GM12878 (cell line): ENCODE measurements around the gene CBX7. TPM values are rescaled to one million over a fixed set of nuclear protein-coding genes. Genes with fewer than 3 reads are reported as not detected.

Experiments used
- ATAC-seq: fragments of 200-7000 bp; cut with Tn5 transposase; 3 replicates; pipeline ENCODE4 v1.9.1; 2020; ENCODE audit warnings: mild to moderate bottlenecking, moderate library complexity
- BruUV-seq: library from RNA; stranded (reverse); fragments of 400-500 nt; replicated peaks from 2 replicates; lab custom pipeline; 2021; lab: Mats Ljungman, UMichigan
- CTCF ChIA-PET: fragments of 300-600 bp; sonication (Branson Sonifier 250); formaldehyde crosslinking; extraction: SDS; loops from one replicate; lab custom pipeline; 2021; ENCODE audit warnings: inconsistent platforms; lab: Yijun Ruan, JAX
- POLR2A ChIA-PET: fragments of 350-600 bp; formaldehyde crosslinking; extraction: SDS; loops from one replicate; lab custom pipeline; 2021; ENCODE audit warnings: inconsistent platforms; lab: Charles Lee
- RAD21 ChIA-PET: fragments of 300-600 bp; sonication (Branson Sonifier 250); formaldehyde crosslinking; loops from one replicate; lab custom pipeline; 2023; ENCODE audit warnings: antibody characterized with exemption; ENCODE audit not compliant: unreplicated experiment; lab: Charles Lee
- SMC1A ChIA-PET: fragments of 300-600 bp; sonication (Branson Sonifier 250); formaldehyde crosslinking; loops from one replicate; lab custom pipeline; 2023; ENCODE audit not compliant: unreplicated experiment, uncharacterized antibody; lab: Charles Lee
- DNase-seq: peaks from one replicate; pipeline ENCODE4 v3.0.0-alpha.2; 2011; ENCODE audit warnings: low read depth, low spot score
- FAIRE-seq: peaks from 3 replicates; lab custom pipeline; 2011; peaks lifted over from hg19 to GRCh38; lab: Jason Lieb, UNC
- H2AFZ ChIP-seq: 2 replicates; pipeline ENCODE4 v1.6.0; 2011; ENCODE audit warnings: low read depth, low read length, control low read depth; ENCODE audit not compliant: control insufficient read depth
- H3K27ac ChIP-seq: 2 replicates; pipeline ENCODE4 v1.5.1; 2011; ENCODE audit warnings: control low read depth; ENCODE audit not compliant: control insufficient read depth, insufficient read depth
- H3K27me3 ChIP-seq, 2 experiments: replicated peaks in 1 of 2; 2 replicates each; pipeline versions ENCODE4 v1.6.0 to v1.6.1; 2011; ENCODE audit warnings: low read length in 1 of 2; ENCODE audit not compliant: control insufficient read depth in 2 of 2, insufficient read depth in 2 of 2
- H3K36me3 ChIP-seq, 2 experiments: 2 replicates each; pipeline ENCODE4 v1.5.1; 2011; ENCODE audit warnings: low read length in 1 of 2; ENCODE audit not compliant: control insufficient read depth in 2 of 2, insufficient read depth in 2 of 2
- H3K4me1 ChIP-seq: 2 replicates; pipeline ENCODE4 v1.6.1; 2011; ENCODE audit warnings: mild to moderate bottlenecking, low read length, moderate library complexity, mixed read lengths; ENCODE audit not compliant: control insufficient read depth, insufficient read depth
- H3K4me2 ChIP-seq: 2 replicates; pipeline ENCODE4 v1.6.0; 2011; ENCODE audit warnings: control low read depth; ENCODE audit not compliant: control insufficient read depth, insufficient read depth
- H3K4me3 ChIP-seq: fragments of 200-600 bp; sonication (generic); 2 replicates; pipeline ENCODE4 v1.5.1; 2016
- H3K79me2 ChIP-seq: 2 replicates; pipeline ENCODE4 v1.6.0; 2011; ENCODE audit warnings: low read length; ENCODE audit not compliant: control insufficient read depth, insufficient read depth
- H3K9ac ChIP-seq: 2 replicates; pipeline ENCODE4 v1.8.0; 2011; ENCODE audit warnings: low read length, control low read depth, mixed read lengths; ENCODE audit not compliant: control insufficient read depth, insufficient read depth
- H3K9me3 ChIP-seq: replicated peaks from 3 replicates; pipeline ENCODE4 v1.5.1; 2011; ENCODE audit warnings: mild to moderate bottlenecking, low read length; ENCODE audit not compliant: control insufficient read depth, insufficient read depth
- H4K20me1 ChIP-seq: 2 replicates; pipeline ENCODE4 v1.6.0; 2011; ENCODE audit not compliant: control insufficient read depth, insufficient read depth
- BHLHE40 ChIP-seq, 2 experiments: fragments of 450-650 bp in 1 of 2; IDR thresholded peaks; 2 replicates each; pipeline ENCODE4 v1.6.1; 2011 to 2017; ENCODE audit warnings: low read depth in 2 of 2, borderline replicate concordance in 1 of 2, improper control_type of control experiment in 1 of 2, low read length in 1 of 2, mild to moderate bottlenecking in 1 of 2
- E4F1 ChIP-seq: fragments of 450-650 bp; IDR thresholded peaks from 2 replicates; pipeline ENCODE4 v1.6.1; 2018; ENCODE audit warnings: borderline replicate concordance, mild to moderate bottlenecking; ENCODE audit not compliant: partially characterized antibody
- HCFC1 ChIP-seq: fragments of 150-350 bp; IDR thresholded peaks from 2 replicates; pipeline ENCODE4 v1.6.1; 2014; ENCODE audit warnings: low read length
- HDGF ChIP-seq: fragments of 450-650 bp; IDR thresholded peaks from 2 replicates; pipeline ENCODE4 v1.6.1; 2016; ENCODE audit warnings: antibody characterized with exemption
- JUNB ChIP-seq: IDR thresholded peaks from 2 replicates; pipeline ENCODE4 v1.6.1; 2016; ENCODE audit warnings: antibody characterized with exemption, mild to moderate bottlenecking
- PML ChIP-seq: IDR thresholded peaks from 2 replicates; pipeline ENCODE4 v1.6.1; 2012; ENCODE audit warnings: low read length, inconsistent platforms
- RAD51 ChIP-seq: fragments of 450-650 bp; IDR thresholded peaks from 2 replicates; pipeline ENCODE4 v1.6.1; 2016; ENCODE audit warnings: moderate library complexity, mild to moderate bottlenecking, inconsistent platforms
- RUNX3 ChIP-seq: IDR thresholded peaks from 2 replicates; pipeline ENCODE4 v1.6.1; 2012; ENCODE audit warnings: low read length, inconsistent platforms
- SREBF1 ChIP-seq: IDR thresholded peaks from 2 replicates; pipeline ENCODE4 v1.6.1; 2012; ENCODE audit warnings: mild to moderate bottlenecking, low read length
- SUZ12 ChIP-seq: fragments of 200-600 bp; sonication (generic); IDR thresholded peaks from one replicate; pipeline ENCODE4 v1.6.1; 2018; ENCODE audit warnings: antibody characterized with exemption, mild to moderate bottlenecking; ENCODE audit not compliant: unreplicated experiment
- ZBTB11 ChIP-seq: fragments of 450-650 bp; formaldehyde crosslinking; IDR thresholded peaks from 2 replicates; pipeline ENCODE4 v1.5.0; 2022; ENCODE audit warnings: mild to moderate bottlenecking, missing genetic modification characterization
- ZNF207 ChIP-seq: fragments of 450-650 bp; IDR thresholded peaks from 2 replicates; pipeline ENCODE4 v1.6.1; 2014; ENCODE audit warnings: antibody characterized with exemption, mild to moderate bottlenecking, borderline replicate concordance
- ZNF217 ChIP-seq: fragments of 450-650 bp; IDR thresholded peaks from 2 replicates; pipeline ENCODE4 v1.6.1; 2017; ENCODE audit warnings: antibody characterized with exemption, mild to moderate bottlenecking
- ZNF384 ChIP-seq: IDR thresholded peaks from 2 replicates; pipeline ENCODE4 v1.6.1; 2012; ENCODE audit warnings: low read depth, mild to moderate bottlenecking, low read length, improper control_type of control experiment, borderline replicate concordance
- ZNF622 ChIP-seq: fragments of 450-650 bp; IDR thresholded peaks from 2 replicates; pipeline ENCODE4 v1.6.1; 2017; ENCODE audit warnings: mild to moderate bottlenecking, inconsistent platforms
- WGBS: methylation state at CpG from one replicate; pipeline ENCODE4 v1.1.6; 2016; ENCODE audit warnings: low lambda C conversion rate; ENCODE audit not compliant: insufficient replicate concordance, insufficient coverage; ENCODE audit errors: missing lambda C conversion rate; 5-methylcytosine and 5-hydroxymethylcytosine counted together
- in situ Hi-C: fragments of 300-500 bp; cut with MboI; formaldehyde crosslinking; loops from 9 replicates; pipeline ENCODE4 v1.14.3; 2018; ENCODE audit warnings: mixed read lengths
- intact Hi-C: fragments of 100-400 bp; cut with micrococcal nuclease; formaldehyde crosslinking; loops from one replicate; pipeline ENCODE4 v1.14.2; 2022; ENCODE audit not compliant: unreplicated experiment
- polyA plus RNA-seq, 11 experiments: library from polyadenylated mRNA; depleted of rRNA in 4 of 11; unstranded in 6 of 11; stranded (reverse) in 5 of 11; fragments of >200 nt; fragmentation: Nextera tagmentation in 4 of 11; fragmentation: Illumina TruSeq in 1 of 11; extraction: Ambion mirVana in 4 of 11; extraction: Trizol in 1 of 11; gene quantifications; 1 replicate in 1 of 11; 2 replicates in 10 of 11; pipeline versions ENCODE4 v1.2.1 to v1.2.3, GENCODE V29; 2011 to 2016; ENCODE audit warnings: inconsistent platforms in 2 of 11, missing spikeins in 2 of 11, low read depth in 1 of 11
- total RNA-seq, 4 experiments: library from RNA; depleted of rRNA in 3 of 4; stranded (reverse); fragments of >200 nt in 3 of 4; fragmentation: Illumina TruSeq in 1 of 4; extraction: Trizol in 1 of 4; gene quantifications; 2 replicates each; pipeline versions ENCODE4 v1.2.1 to v1.2.3, GENCODE V29; 2013 to 2021

Gene CBX7
- total and polyA plus RNA-seq, 10 of the 15 experiments (the other 5 are each of a cell fraction or from before 2014, with no cell fraction given): 0.18 to 17.2 (median 5.6) TPM

GRCh38 chr22:39130152-39130704 lies 22.3 kb downstream of the CBX7 start:
- RAD21 ChIA-PET: no interaction called here
- H3K4me3 ChIP-seq: no peak overlapping the region
- 65% methylated on average over 8 of the region's 8 CpGs for WGBS

GRCh38 chr22:39129746-39130145 lies 22.7 kb downstream of the CBX7 start:
- FAIRE-seq: no peak
- intact Hi-C loops (loop anchor here (10.0 kb wide), 1 partner anchor 365 kb away; no protein-coding TSS in a partner anchor), in situ Hi-C loops (loop anchor here (10.0 kb wide), 1 partner anchor 365 kb away; no protein-coding TSS in a partner anchor)
- ChIA-PET CTCF (no interaction called here), RAD21 (interaction anchor here (0.6 kb wide), 1 partner anchor 41 kb away, joined by 3 read pairs; no protein-coding TSS in a partner anchor), SMC1A (no interaction called here), POLR2A (no interaction called here)
- WGBS: 75% methylated on average over 9 of the region's 9 CpGs
- H3K27me3 ChIP-seq: no peaks in the 10 kb centered on the region
- BruUV-seq: no TSS peak
- no peak overlapping the region for H3K4me3 ChIP-seq
- no peak overlapping the region for H2AFZ ChIP-seq
- no peaks in the 10 kb centered on the region; a peak in 1 of 4 replicates for H3K36me3 ChIP-seq
- H3K4me1 ChIP-seq: no peaks in the 10 kb centered on the region
- no peak overlapping the region for H3K4me2 ChIP-seq
- H3K79me2 ChIP-seq: no peaks in the 10 kb centered on the region
- H4K20me1 ChIP-seq: no peaks in the 10 kb centered on the region
- DNase-seq: no peak
- H3K9ac ChIP-seq: no peak overlapping the region
- H3K27ac ChIP-seq: no peak overlapping the region
- no peaks in the 10 kb centered on the region for H3K9me3 ChIP-seq
- no peak for ATAC-seq
- TF ChIP-seq E4F1 (no peak), ZBTB11 (CRISPR knock-in tag) (no peak), RUNX3 (no peak), SREBF1 (no peak), JUNB (no peak), ZNF622 (no peak), BHLHE40 (IDR thresholded peaks at IDR 0.05; ENCODE audit: borderline replicate concordance in 1 of 2, low read depth in 2 of 2, low read length in 1 of 2) (no peak), HCFC1 (no peak), ZNF217 (no peak), RAD51 (no peak)

More at GRCh38 chr22:39130152-39130704, 22.3 kb downstream of the CBX7 start:
- no peak overlapping the region for H2AFZ ChIP-seq
- no peaks in the 10 kb centered on the region for H3K4me1 ChIP-seq
- BruUV-seq: no TSS peak
- no peaks in the 10 kb centered on the region for H3K27me3 ChIP-seq
- H3K27ac ChIP-seq: no peak overlapping the region
- in situ Hi-C loops (no loop called here), intact Hi-C loops (no loop called here)
- no peaks in the 10 kb centered on the region for H3K9me3 ChIP-seq
- ChIA-PET CTCF (interaction anchor here (1.0 kb wide), 1 partner anchor 260 kb away, joined by 3 read pairs; no protein-coding TSS in a partner anchor), POLR2A (no interaction called here), SMC1A (no interaction called here)
- ATAC-seq (no peak), FAIRE-seq (no peak), DNase-seq (no peak)
- no peaks in the 10 kb centered on the region for H4K20me1 ChIP-seq
- H3K9ac ChIP-seq: no peak overlapping the region
- no peaks in the 10 kb centered on the region; a peak in 1 of 4 replicates for H3K36me3 ChIP-seq
- no peak overlapping the region for H3K4me2 ChIP-seq
- no peaks in the 10 kb centered on the region for H3K79me2 ChIP-seq
- TF ChIP-seq ZNF384 (no peak), HDGF (no peak), PML (no peak), ZNF207 (no peak), SUZ12 (no peak)
